SK-N-SH (cell line): Measurements from ENCODE around the gene ADAMTS17. TPM values are rescaled to one million over a fixed set of nuclear protein-coding genes. Genes with fewer than 3 reads are reported as not detected.

Experiments used
- CTCF ChIA-PET: fragments of 300-600, 350-600 bp; formaldehyde crosslinking; extraction: SDS; loops from one replicate; lab custom pipeline; 2021; lab: Yijun Ruan, JAX
- POLR2A ChIA-PET: fragments of 350-600 bp; sonication (Branson Sonifier 250); formaldehyde crosslinking; extraction: SDS; loops from one replicate; lab custom pipeline; 2020; ENCODE audit warnings: antibody characterized with exemption, inconsistent platforms; lab: Yijun Ruan, JAX
- DNase-seq: peaks from one replicate; pipeline ENCODE4 v3.0.0; 2012
- H2AFZ ChIP-seq: fragments of 200-600 bp; sonication (generic); 2 replicates; pipeline ENCODE4 v1.8.1; 2016; ENCODE audit warnings: antibody characterized with exemption, mild to moderate bottlenecking, low read depth
- H3F3A ChIP-seq: fragments of 200-600 bp; sonication (generic); replicated peaks from 2 replicates; pipeline ENCODE3; 2016; ENCODE audit warnings: antibody characterized with exemption, mild to moderate bottlenecking; ENCODE audit not compliant: insufficient read depth
- H3K27ac ChIP-seq, 2 experiments: fragments of 200-500 bp in 1 of 2; fragments of 200-600 bp in 1 of 2; sonication (Bioruptor generic) in 1 of 2; sonication (generic), shearing (Covaris generic) in 1 of 2; 2 replicates each; pipeline versions ENCODE4 v1.5.1 to v1.6.1; 2014 to 2016; ENCODE audit warnings: low read depth in 2 of 2, inconsistent platforms in 1 of 2, low read length in 1 of 2, mild to moderate bottlenecking in 1 of 2, mixed read lengths in 1 of 2
- H3K27me3 ChIP-seq: fragments of 200-600 bp; sonication (generic), shearing (Covaris generic); 2 replicates; pipeline ENCODE4 v1.6.1; 2016; ENCODE audit warnings: mixed run types; ENCODE audit not compliant: insufficient read depth
- H3K36me3 ChIP-seq, 2 experiments: fragments of 200-500 bp in 1 of 2; fragments of 200-600 bp in 1 of 2; sonication (Bioruptor generic) in 1 of 2; sonication (generic) in 1 of 2; replicated peaks in 1 of 2; 2 replicates each; pipeline versions ENCODE3 to v1.5.1; 2014 to 2016; ENCODE audit warnings: low read length in 1 of 2, mild to moderate bottlenecking in 1 of 2; ENCODE audit not compliant: insufficient read depth in 2 of 2, control insufficient read depth in 1 of 2
- H3K4me1 ChIP-seq, 2 experiments: fragments of 200-500 bp in 1 of 2; fragments of 200-600 bp in 1 of 2; sonication (Bioruptor generic) in 1 of 2; sonication (generic), shearing (Covaris generic) in 1 of 2; 2 replicates each; pipeline versions ENCODE4 v1.5.1 to v1.6.1; 2014 to 2016; ENCODE audit warnings: low read depth in 1 of 2, low read length in 1 of 2, mixed run types in 1 of 2; ENCODE audit not compliant: insufficient read depth in 2 of 2, control insufficient read depth in 1 of 2
- H3K4me2 ChIP-seq: fragments of 200-600 bp; sonication (generic), shearing (Covaris generic); 2 replicates; pipeline ENCODE4 v1.6.1; 2017; ENCODE audit warnings: mixed run types
- H3K4me3 ChIP-seq, 2 experiments: fragments of 200-500 bp in 1 of 2; fragments of 200-600 bp in 1 of 2; sonication (Bioruptor generic) in 1 of 2; sonication (generic), shearing (Covaris generic) in 1 of 2; 2 replicates each; pipeline versions ENCODE4 v1.5.1 to v1.8.1; 2014 to 2016; ENCODE audit warnings: low read depth in 2 of 2, inconsistent platforms in 1 of 2, low read length in 1 of 2, mild to moderate bottlenecking in 1 of 2, mixed read lengths in 1 of 2, moderate library complexity in 1 of 2
- H3K79me2 ChIP-seq: fragments of 200-600 bp; sonication (generic); 2 replicates; pipeline ENCODE4 v1.8.1; 2017; ENCODE audit warnings: mild to moderate bottlenecking; ENCODE audit not compliant: insufficient read depth
- H3K9ac ChIP-seq: fragments of 200-600 bp; sonication (generic); 2 replicates; pipeline ENCODE4 v1.6.1; 2017; ENCODE audit warnings: mixed run types
- H3K9me2 ChIP-seq: fragments of 200-600 bp; sonication (generic); 2 replicates; pipeline ENCODE4 v1.6.1; 2017; ENCODE audit warnings: mixed run types
- H3K9me3 ChIP-seq: fragments of 200-600 bp; sonication (generic); 2 replicates; pipeline ENCODE4 v1.6.1; 2017; ENCODE audit warnings: mixed run types, mild to moderate bottlenecking, moderate library complexity
- H4K20me1 ChIP-seq: fragments of 200-600 bp; sonication (generic); 2 replicates; pipeline ENCODE4 v1.6.1; 2017; ENCODE audit warnings: mild to moderate bottlenecking, mixed run types; ENCODE audit not compliant: insufficient read depth
- CHD2 ChIP-seq: fragments of 150-350 bp; IDR thresholded peaks from 2 replicates; pipeline ENCODE4 v1.6.1; 2018; ENCODE audit warnings: low read length; ENCODE audit not compliant: partially characterized antibody
- FOSL2 ChIP-seq: IDR thresholded peaks from 2 replicates; pipeline ENCODE4 v1.4.0; 2012; ENCODE audit warnings: low read depth, mild to moderate bottlenecking, moderate library complexity, borderline replicate concordance
- FOXJ3 ChIP-seq: sonication (generic); formaldehyde crosslinking; IDR thresholded peaks from 2 replicates; pipeline ENCODE4 v1.5.1; 2020; ENCODE audit warnings: mild to moderate bottlenecking, missing genetic modification reagents
- FOXM1 ChIP-seq: IDR thresholded peaks from 2 replicates; pipeline ENCODE4 v1.4.0; 2012; ENCODE audit warnings: low read depth, mild to moderate bottlenecking
- JUND ChIP-seq: IDR thresholded peaks from 2 replicates; pipeline ENCODE4 v1.4.0; 2012
- MEF2A ChIP-seq: IDR thresholded peaks from 2 replicates; pipeline ENCODE4 v1.4.0; 2012; ENCODE audit warnings: low read depth, borderline replicate concordance
- MXI1 ChIP-seq: IDR thresholded peaks from 2 replicates; pipeline ENCODE4 v1.6.1; 2012; ENCODE audit warnings: mild to moderate bottlenecking, low read depth, low read length, improper control_type of control experiment
- NFIC ChIP-seq: IDR thresholded peaks from 2 replicates; pipeline ENCODE4 v1.4.0; 2012; ENCODE audit warnings: borderline replicate concordance
- POLR2AphosphoS5 ChIP-seq: IDR thresholded peaks from 2 replicates; pipeline ENCODE4 v1.6.1; 2012; ENCODE audit warnings: low read depth, low read length
- RCOR1 ChIP-seq: fragments of 150-350 bp; IDR thresholded peaks from 2 replicates; pipeline ENCODE4 v1.6.1; 2017; ENCODE audit warnings: antibody characterized with exemption, low read length
- TEAD4 ChIP-seq: IDR thresholded peaks from 2 replicates; pipeline ENCODE4 v1.4.0; 2012; ENCODE audit warnings: mild to moderate bottlenecking, borderline replicate concordance; ENCODE audit not compliant: insufficient read depth
- WGBS: methylation state at CpG from one replicate; pipeline ENCODE4 v1.1.6; 2017; ENCODE audit warnings: low lambda C conversion rate; 5-methylcytosine and 5-hydroxymethylcytosine counted together
- polyA plus RNA-seq, 3 experiments: library from polyadenylated mRNA; depleted of rRNA; stranded (reverse); fragments of >200 nt; gene quantifications; 2 replicates each; pipeline ENCODE4 v1.2.3, GENCODE V29; 2012
- TF ChIP-seq, protein P1 (sequence below): fragments of 150-350 bp; IDR thresholded peaks from 2 replicates; pipeline ENCODE4 v1.6.1; 2016; ENCODE audit warnings: mild to moderate bottlenecking, low read depth, low read length
- TF ChIP-seq, protein P2 (sequence below): fragments of 150-350 bp; IDR thresholded peaks from 2 replicates; pipeline ENCODE4 v1.6.1; 2017; ENCODE audit warnings: antibody characterized with exemption, low read length, low read depth, borderline replicate concordance
- TF ChIP-seq, protein P3 (sequence below): IDR thresholded peaks from 2 replicates; pipeline ENCODE4 v1.6.1; 2012; ENCODE audit warnings: mild to moderate bottlenecking, low read depth, low read length, moderate library complexity

Gene ADAMTS17
- polyA plus RNA-seq, 1 of the 3 experiments (the other 2 are of a cell fraction), result not detected

DNA sequence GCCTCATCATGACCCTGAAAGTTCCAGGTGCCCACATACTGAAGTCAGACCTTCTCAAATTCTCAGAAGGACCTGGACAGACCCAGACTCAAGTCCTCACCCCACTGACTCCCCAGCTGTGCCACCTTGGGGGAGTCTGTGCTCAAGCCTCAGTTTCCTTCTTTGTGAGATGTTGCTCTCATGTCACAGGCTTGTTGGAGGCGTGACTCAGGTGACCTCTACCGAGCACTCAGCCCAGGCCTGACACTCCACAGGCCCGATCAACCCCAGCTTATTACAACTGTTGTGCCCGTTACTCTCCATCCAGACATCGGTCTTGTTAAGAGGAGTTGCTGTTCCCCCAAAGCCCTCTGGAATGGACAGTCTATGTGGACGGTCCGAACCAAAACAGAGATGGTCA is 332.4 kb downstream of the ADAMTS17 start:
- Histone ChIP-seq H3K9ac (no peak overlapping the region), H3K27ac (no peak overlapping the region)
- TF ChIP-seq TEAD4, result no peak
- no peak for TF ChIP-seq NFIC
- no peak for TF ChIP-seq FOXM1
- no peak for TF ChIP-seq MXI1
- TF ChIP-seq, protein P1, sequence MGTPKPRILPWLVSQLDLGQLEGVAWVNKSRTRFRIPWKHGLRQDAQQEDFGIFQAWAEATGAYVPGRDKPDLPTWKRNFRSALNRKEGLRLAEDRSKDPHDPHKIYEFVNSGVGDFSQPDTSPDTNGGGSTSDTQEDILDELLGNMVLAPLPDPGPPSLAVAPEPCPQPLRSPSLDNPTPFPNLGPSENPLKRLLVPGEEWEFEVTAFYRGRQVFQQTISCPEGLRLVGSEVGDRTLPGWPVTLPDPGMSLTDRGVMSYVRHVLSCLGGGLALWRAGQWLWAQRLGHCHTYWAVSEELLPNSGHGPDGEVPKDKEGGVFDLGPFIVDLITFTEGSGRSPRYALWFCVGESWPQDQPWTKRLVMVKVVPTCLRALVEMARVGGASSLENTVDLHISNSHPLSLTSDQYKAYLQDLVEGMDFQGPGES, result no peak
- no peak for TF ChIP-seq FOSL2
- no peak for TF ChIP-seq FOXJ3 (CRISPR knock-in tag)
- no peak for TF ChIP-seq MEF2A
- TF ChIP-seq, all 33 proteins: peak for 0
- no peaks in the 10 kb centered on the region for H3K79me2 ChIP-seq
- H3K27me3 ChIP-seq, result no peaks in the 10 kb centered on the region
- no peaks in the 10 kb centered on the region for H3K36me3 ChIP-seq
- ChIA-PET CTCF (no interaction called here), POLR2A (no interaction called here)
- H3K4me2 ChIP-seq, result no peak overlapping the region
- no peak overlapping the region for H3K4me3 ChIP-seq
- H3F3A ChIP-seq, result no peaks in the 10 kb centered on the region
- no peaks in the 10 kb centered on the region for H3K9me3 ChIP-seq
- DNase-seq, result no peak
- H2AFZ ChIP-seq, result no peak overlapping the region
- peaks cover 0 to 5% of the 10 kb centered on the region in 2 experiments; a peak in 1 of 4 replicates for H3K4me1 ChIP-seq
- WGBS, result 61% methylated on average over 6 of the region's 7 CpGs
- H4K20me1 ChIP-seq, result no peaks in the 10 kb centered on the region
- H3K9me2 ChIP-seq, result no peaks in the 10 kb centered on the region

DNA sequence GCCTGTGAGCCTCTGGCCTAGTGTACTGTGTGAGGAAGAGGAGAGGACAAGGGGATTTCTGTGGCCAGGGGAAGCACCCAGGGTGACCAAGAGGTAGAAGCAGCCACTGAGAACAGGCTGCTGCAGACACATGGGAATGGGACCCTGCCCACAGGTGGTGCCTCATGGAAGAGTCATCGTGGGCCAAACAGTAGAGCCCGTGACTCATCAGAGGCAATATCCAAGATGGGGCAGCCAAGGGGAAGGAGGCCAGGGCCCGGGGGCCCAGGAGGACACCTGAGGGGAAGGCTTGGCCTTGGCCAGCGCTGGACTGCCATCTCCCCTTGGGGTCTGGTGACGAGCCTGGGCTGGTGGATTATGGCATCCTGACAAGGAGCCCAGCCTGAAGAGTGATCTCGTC is 333.5 kb downstream of the ADAMTS17 start:
- Histone ChIP-seq H3K9me2 (no peaks in the 10 kb centered on the region), H3K4me1 (peaks cover 0 to 5% of the 10 kb centered on the region in 2 experiments; a peak in 1 of 4 replicates), H3K27me3 (no peaks in the 10 kb centered on the region), H3K27ac (no peak overlapping the region), H3F3A (no peaks in the 10 kb centered on the region), H4K20me1 (no peaks in the 10 kb centered on the region), H3K79me2 (no peaks in the 10 kb centered on the region), H3K9me3 (no peaks in the 10 kb centered on the region), H3K9ac (no peak overlapping the region), H2AFZ (no peak overlapping the region), H3K36me3 (no peaks in the 10 kb centered on the region), H3K4me2 (no peak overlapping the region), H3K4me3 (no peak overlapping the region)
- ChIA-PET POLR2A (no interaction called here), CTCF (no interaction called here)
- TF ChIP-seq FOXJ3 (CRISPR knock-in tag), result no peak
- TF ChIP-seq, protein P2, sequence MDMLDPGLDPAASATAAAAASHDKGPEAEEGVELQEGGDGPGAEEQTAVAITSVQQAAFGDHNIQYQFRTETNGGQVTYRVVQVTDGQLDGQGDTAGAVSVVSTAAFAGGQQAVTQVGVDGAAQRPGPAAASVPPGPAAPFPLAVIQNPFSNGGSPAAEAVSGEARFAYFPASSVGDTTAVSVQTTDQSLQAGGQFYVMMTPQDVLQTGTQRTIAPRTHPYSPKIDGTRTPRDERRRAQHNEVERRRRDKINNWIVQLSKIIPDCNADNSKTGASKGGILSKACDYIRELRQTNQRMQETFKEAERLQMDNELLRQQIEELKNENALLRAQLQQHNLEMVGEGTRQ, result no peak
- TF ChIP-seq CHD2, result no peak
- no peak for TF ChIP-seq JUND
- TF ChIP-seq TEAD4, result no peak
- TF ChIP-seq RCOR1, result no peak
- TF ChIP-seq, protein P3, sequence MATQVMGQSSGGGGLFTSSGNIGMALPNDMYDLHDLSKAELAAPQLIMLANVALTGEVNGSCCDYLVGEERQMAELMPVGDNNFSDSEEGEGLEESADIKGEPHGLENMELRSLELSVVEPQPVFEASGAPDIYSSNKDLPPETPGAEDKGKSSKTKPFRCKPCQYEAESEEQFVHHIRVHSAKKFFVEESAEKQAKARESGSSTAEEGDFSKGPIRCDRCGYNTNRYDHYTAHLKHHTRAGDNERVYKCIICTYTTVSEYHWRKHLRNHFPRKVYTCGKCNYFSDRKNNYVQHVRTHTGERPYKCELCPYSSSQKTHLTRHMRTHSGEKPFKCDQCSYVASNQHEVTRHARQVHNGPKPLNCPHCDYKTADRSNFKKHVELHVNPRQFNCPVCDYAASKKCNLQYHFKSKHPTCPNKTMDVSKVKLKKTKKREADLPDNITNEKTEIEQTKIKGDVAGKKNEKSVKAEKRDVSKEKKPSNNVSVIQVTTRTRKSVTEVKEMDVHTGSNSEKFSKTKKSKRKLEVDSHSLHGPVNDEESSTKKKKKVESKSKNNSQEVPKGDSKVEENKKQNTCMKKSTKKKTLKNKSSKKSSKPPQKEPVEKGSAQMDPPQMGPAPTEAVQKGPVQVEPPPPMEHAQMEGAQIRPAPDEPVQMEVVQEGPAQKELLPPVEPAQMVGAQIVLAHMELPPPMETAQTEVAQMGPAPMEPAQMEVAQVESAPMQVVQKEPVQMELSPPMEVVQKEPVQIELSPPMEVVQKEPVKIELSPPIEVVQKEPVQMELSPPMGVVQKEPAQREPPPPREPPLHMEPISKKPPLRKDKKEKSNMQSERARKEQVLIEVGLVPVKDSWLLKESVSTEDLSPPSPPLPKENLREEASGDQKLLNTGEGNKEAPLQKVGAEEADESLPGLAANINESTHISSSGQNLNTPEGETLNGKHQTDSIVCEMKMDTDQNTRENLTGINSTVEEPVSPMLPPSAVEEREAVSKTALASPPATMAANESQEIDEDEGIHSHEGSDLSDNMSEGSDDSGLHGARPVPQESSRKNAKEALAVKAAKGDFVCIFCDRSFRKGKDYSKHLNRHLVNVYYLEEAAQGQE, result no peak
- no peak for TF ChIP-seq POLR2AphosphoS5
- 27% methylated on average over 2 of the region's 6 CpGs for WGBS
- no peak for DNase-seq
